ENCODE measurements around the gene PSTK. TPM values are rescaled to one million over a fixed set of nuclear protein-coding genes. Genes with fewer than 3 reads are reported as not detected.

PSTK gene
- total and polyA plus RNA-seq, 2 of the 13 experiments (the other 11 are each of a cell fraction or from before 2014, with no cell fraction given), result 8.2 to 9.3 TPM

GRCh38 chr10:123035467-123036086 is 55.4 kb downstream of the PSTK start (continued):
- TF ChIP-seq ZNF362 (CRISPR knock-in tag; IDR thresholded peaks at IDR 0.05; ENCODE audit: borderline replicate concordance) (no peak), TEAD3 (CRISPR knock-in tag; optimal IDR thresholded peaks at IDR 0.05; ENCODE audit: borderline replicate concordance) (peak; percentile 41), DR1 (CRISPR knock-in tag; IDR thresholded peaks at IDR 0.05) (no peak), BORCS8-MEF2B (CRISPR knock-in tag; IDR thresholded peaks at IDR 0.05) (0 out of 2 replicates have a peak, but pooled peaks have one; percentile 30), TAF15 (IDR thresholded peaks at IDR 0.05; ENCODE audit: low read depth, low read length, poor library complexity, severe bottlenecking) (no peak), ZBTB38 (CRISPR knock-in tag; IDR thresholded peaks at IDR 0.05) (peak; percentile 82), ZNF543 (CRISPR knock-in tag; IDR thresholded peaks at IDR 0.05) (no peak), ZNF580 (CRISPR knock-in tag; IDR thresholded peaks at IDR 0.05; ENCODE audit: borderline replicate concordance, low read depth) (no peak), RNF2 (conservative IDR thresholded peaks at IDR 0.05; ENCODE audit: low read depth) (no peak), HMG20A (CRISPR knock-in tag; IDR thresholded peaks at IDR 0.05; ENCODE audit: borderline replicate concordance) (peak; percentile 10; the same call in 1 of the 2 replicates), ZMYM3 (CRISPR knock-in tag; IDR thresholded peaks at IDR 0.05) (peak; percentile 90), ZNF572 (CRISPR knock-in tag; IDR thresholded peaks at IDR 0.05) (no peak), MED13 (CRISPR knock-in tag; IDR thresholded peaks at IDR 0.05) (no peak), SATB2 (CRISPR knock-in tag; IDR thresholded peaks at IDR 0.05) (no peak), EZH2 (conservative IDR thresholded peaks at IDR 0.05; ENCODE audit: low read depth, low read length) (no peak), ZNF660 (CRISPR knock-in tag; IDR thresholded peaks at IDR 0.05; ENCODE audit: borderline replicate concordance, low read depth) (no peak), NFATC3 (CRISPR knock-in tag; IDR thresholded peaks at IDR 0.05) (no peak), PHF8 (CRISPR knock-in tag; IDR thresholded peaks at IDR 0.05) (no peak), ASH2L (IDR thresholded peaks at IDR 0.05; ENCODE audit: insufficient read length, low read depth, low read length) (no peak), KAT2B (IDR thresholded peaks at IDR 0.05; ENCODE audit: borderline replicate concordance, low read depth, low read length) (no peak), HOXA7 (CRISPR knock-in tag; IDR thresholded peaks at IDR 0.05) (no peak), JDP2 (CRISPR knock-in tag; IDR thresholded peaks at IDR 0.05; ENCODE audit: borderline replicate concordance) (no peak), ZNF407 (CRISPR knock-in tag; IDR thresholded peaks at IDR 0.05; ENCODE audit: not compliant biosample characterization) (no peak)
